ENCODE measurements around the gene TANGO2. TPM values are rescaled to one million over a fixed set of nuclear protein-coding genes. Genes with fewer than 3 reads are reported as not detected.

TANGO2 gene
- total and polyA plus RNA-seq, 2 donors (not counting 1 experiment from before 2014, with no cell fraction given) = 75.5 to 75.6 TPM

DNA sequence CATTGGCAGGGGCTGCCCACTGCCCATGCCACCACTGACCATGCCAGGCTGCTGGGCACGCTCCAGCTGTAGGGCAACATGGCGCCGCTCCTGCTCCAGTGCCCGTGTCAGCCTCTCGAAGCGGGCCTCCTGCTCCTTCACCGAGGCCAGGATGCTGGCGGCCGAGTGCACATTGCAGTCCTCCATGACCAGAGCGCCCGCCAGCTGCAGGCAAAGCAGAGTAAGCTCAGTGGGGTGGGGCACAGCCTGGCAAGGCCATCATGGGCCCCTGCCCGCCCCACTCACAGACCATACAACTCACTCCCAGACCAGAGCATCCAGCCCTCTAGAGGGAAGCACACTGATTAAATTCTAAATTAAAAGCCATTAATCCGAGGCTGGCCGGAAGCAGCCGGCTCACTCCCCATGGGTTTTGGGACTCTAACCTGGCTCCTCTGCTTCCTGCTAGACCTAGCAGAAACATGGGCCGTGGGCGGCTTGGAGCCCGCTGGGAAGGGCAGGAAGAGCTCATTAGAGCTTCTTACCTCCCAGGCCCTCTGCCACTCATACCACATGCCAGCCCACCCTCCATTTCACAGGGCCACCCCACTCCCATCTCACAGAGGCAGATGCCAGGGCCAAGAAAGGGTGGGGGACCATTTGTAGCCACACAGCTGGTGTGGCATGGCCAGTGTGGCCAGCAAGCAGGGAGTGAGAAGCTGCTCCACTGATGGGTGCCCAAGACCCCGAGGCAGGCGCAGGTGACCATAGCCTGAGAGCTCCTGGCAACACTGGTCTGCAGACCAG is 30.1 kb upstream of the TANGO2 start:
- H3K27me3 ChIP-seq (replicated peaks in 1 of 4; ENCODE audit: control extremely low read depth in 1 of 4, control insufficient read depth in 3 of 4, insufficient read depth in 4 of 4, low read length in 3 of 4) = peaks cover 0 to 6% (median 0%) of the 10 kb centered on the region in 4 experiments
- Mint-ChIP-seq H3K4me1 (peaks cover 4% of the 10 kb centered on the region), H3K4me3 (no peak overlapping the region), H3K9me3 (ENCODE audit: insufficient read depth) (no peaks in the 10 kb centered on the region), H3K27me3 (no peaks in the 10 kb centered on the region), H3K27ac (no peak overlapping the region)
- ChIA-PET CTCF (interaction anchor here (2.1 kb wide), 1 partner anchor 22 kb away, joined by 7 read pairs; no protein-coding TSS in a partner anchor), POLR2A (no interaction called here)
- H3K9ac ChIP-seq (ENCODE audit: low read length) = no peak overlapping the region
- H2AFZ ChIP-seq (ENCODE audit: insufficient read depth, low read depth, low read length, poor library complexity, severe bottlenecking) = no peak overlapping the region
- no peaks in the 10 kb centered on the region for H3K79me2 ChIP-seq (ENCODE audit: control insufficient read depth, insufficient read depth, low read length)
- intact Hi-C loops (cut with micrococcal nuclease) = no loop called here
- DNase-seq (no peak), ATAC-seq (ENCODE audit: low read depth) (no peak)
- H3K4me2 ChIP-seq (replicated peaks; ENCODE audit: low read depth, low read length, poor library complexity, severe bottlenecking) = no peak overlapping the region
- H3K27ac ChIP-seq (ENCODE audit: low read length in 2 of 2) = no peak overlapping the region
- H4K20me1 ChIP-seq (ENCODE audit: control insufficient read depth, insufficient read depth, low read length, poor library complexity, severe bottlenecking) = no peaks in the 10 kb centered on the region
- TF ChIP-seq EZH2 (IDR thresholded peaks at IDR 0.05; ENCODE audit: borderline replicate concordance, insufficient read depth, low read depth, low read length, poor library complexity, severe bottlenecking) = no peak
- TF ChIP-seq, protein P1, sequence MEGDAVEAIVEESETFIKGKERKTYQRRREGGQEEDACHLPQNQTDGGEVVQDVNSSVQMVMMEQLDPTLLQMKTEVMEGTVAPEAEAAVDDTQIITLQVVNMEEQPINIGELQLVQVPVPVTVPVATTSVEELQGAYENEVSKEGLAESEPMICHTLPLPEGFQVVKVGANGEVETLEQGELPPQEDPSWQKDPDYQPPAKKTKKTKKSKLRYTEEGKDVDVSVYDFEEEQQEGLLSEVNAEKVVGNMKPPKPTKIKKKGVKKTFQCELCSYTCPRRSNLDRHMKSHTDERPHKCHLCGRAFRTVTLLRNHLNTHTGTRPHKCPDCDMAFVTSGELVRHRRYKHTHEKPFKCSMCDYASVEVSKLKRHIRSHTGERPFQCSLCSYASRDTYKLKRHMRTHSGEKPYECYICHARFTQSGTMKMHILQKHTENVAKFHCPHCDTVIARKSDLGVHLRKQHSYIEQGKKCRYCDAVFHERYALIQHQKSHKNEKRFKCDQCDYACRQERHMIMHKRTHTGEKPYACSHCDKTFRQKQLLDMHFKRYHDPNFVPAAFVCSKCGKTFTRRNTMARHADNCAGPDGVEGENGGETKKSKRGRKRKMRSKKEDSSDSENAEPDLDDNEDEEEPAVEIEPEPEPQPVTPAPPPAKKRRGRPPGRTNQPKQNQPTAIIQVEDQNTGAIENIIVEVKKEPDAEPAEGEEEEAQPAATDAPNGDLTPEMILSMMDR (IDR thresholded peaks at IDR 0.05) = no peak
- no peak overlapping the region for H3K4me3 ChIP-seq (ENCODE audit: control extremely low read depth in 1 of 5, extremely low read depth in 1 of 5, insufficient read depth in 1 of 5, low read depth in 2 of 5, low read length in 4 of 5)
- no peaks in the 10 kb centered on the region for H3K36me3 ChIP-seq (replicated peaks in 1 of 2; ENCODE audit: control extremely low read depth in 1 of 2, control insufficient read depth in 1 of 2, extremely low read depth in 1 of 2, insufficient read depth in 2 of 2, low read length in 1 of 2)
- H3K9me3 ChIP-seq (ENCODE audit: control extremely low read depth in 1 of 3, control insufficient read depth in 2 of 3, insufficient read depth in 1 of 3, low read length in 2 of 3) = peaks cover 0 to 4% (median 0%) of the 10 kb centered on the region in 3 donors
- H3K4me1 ChIP-seq (ENCODE audit: control insufficient read depth in 2 of 2, insufficient read depth in 2 of 2, low read length in 2 of 2) = peaks cover 9 to 12% of the 10 kb centered on the region in 2 donors
- WGBS (ENCODE audit: insufficient coverage) = 96% methylated on average over 19 of the region's 20 CpGs

DNA sequence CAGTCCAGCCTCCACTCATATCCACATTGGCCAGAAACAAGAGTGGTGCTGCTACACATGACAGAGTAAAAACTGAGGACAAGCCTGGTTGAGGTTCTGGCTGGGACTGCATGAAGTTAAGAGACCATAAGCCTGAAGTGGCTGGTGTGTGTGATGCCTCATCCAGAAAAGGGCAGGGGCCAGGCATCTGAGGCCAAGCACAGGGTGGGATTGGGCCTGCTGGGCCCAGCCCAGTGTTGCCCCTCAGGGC is 29.6 kb upstream of the TANGO2 start:
- H3K9me3 Mint-ChIP-seq (ENCODE audit: insufficient read depth) = no peaks in the 10 kb centered on the region
- H3K4me3 ChIP-seq (ENCODE audit: control extremely low read depth in 1 of 5, extremely low read depth in 1 of 5, insufficient read depth in 1 of 5, low read depth in 2 of 5, low read length in 4 of 5) = no peak overlapping the region
- H3K36me3 ChIP-seq (replicated peaks in 1 of 2; ENCODE audit: control extremely low read depth in 1 of 2, control insufficient read depth in 1 of 2, extremely low read depth in 1 of 2, insufficient read depth in 2 of 2, low read length in 1 of 2) = no peaks in the 10 kb centered on the region
- no peak overlapping the region for H3K9ac ChIP-seq (ENCODE audit: low read length)
- H3K4me1 Mint-ChIP-seq = peaks cover 2% of the 10 kb centered on the region
- no peaks in the 10 kb centered on the region for H3K27me3 Mint-ChIP-seq
- ChIA-PET CTCF (interaction anchor here (2.1 kb wide), 1 partner anchor 22 kb away, joined by 7 read pairs; no protein-coding TSS in a partner anchor), POLR2A (no interaction called here)
- no peak for DNase-seq
- intact Hi-C loops (cut with micrococcal nuclease) = no loop called here
- H3K27me3 ChIP-seq (replicated peaks in 1 of 4; ENCODE audit: control extremely low read depth in 1 of 4, control insufficient read depth in 3 of 4, insufficient read depth in 4 of 4, low read length in 3 of 4) = peaks cover 0 to 1% (median 0%) of the 10 kb centered on the region in 4 experiments
- TF ChIP-seq, protein P1 (IDR thresholded peaks at IDR 0.05) = no peak
- TF ChIP-seq EZH2 (IDR thresholded peaks at IDR 0.05; ENCODE audit: borderline replicate concordance, insufficient read depth, low read depth, low read length, poor library complexity, severe bottlenecking) = no peak
- no peak overlapping the region for H3K4me2 ChIP-seq (replicated peaks; ENCODE audit: low read depth, low read length, poor library complexity, severe bottlenecking)
- H3K79me2 ChIP-seq (ENCODE audit: control insufficient read depth, insufficient read depth, low read length) = no peaks in the 10 kb centered on the region
- H3K27ac ChIP-seq (ENCODE audit: low read length in 2 of 2) = no peak overlapping the region
- H3K4me3 Mint-ChIP-seq = no peak overlapping the region
- H3K27ac Mint-ChIP-seq = no peak overlapping the region
- H3K9me3 ChIP-seq (ENCODE audit: control extremely low read depth in 1 of 3, control insufficient read depth in 2 of 3, insufficient read depth in 1 of 3, low read length in 2 of 3) = peaks cover 0 to 4% (median 0%) of the 10 kb centered on the region in 3 donors
- ATAC-seq (ENCODE audit: low read depth) = no peak
- H3K4me1 ChIP-seq (ENCODE audit: control insufficient read depth in 2 of 2, insufficient read depth in 2 of 2, low read length in 2 of 2) = peaks cover 4 to 7% of the 10 kb centered on the region in 2 donors
- H2AFZ ChIP-seq (ENCODE audit: insufficient read depth, low read depth, low read length, poor library complexity, severe bottlenecking) = no peak overlapping the region
- H4K20me1 ChIP-seq (ENCODE audit: control insufficient read depth, insufficient read depth, low read length, poor library complexity, severe bottlenecking) = no peaks in the 10 kb centered on the region

Data from B cell (primary cell).